MG63 (cell line): ENCODE results near the gene CHP2. TPM values are rescaled to one million over a fixed set of nuclear protein-coding genes. Genes with fewer than 3 reads are reported as not detected.

Experiments used
- DNase-seq: peaks from one replicate; pipeline ENCODE4 v3.0.0-alpha.2; 2020
- H3K27me3 ChIP-seq: fragments of 250-450 bp; sonication (Bioruptor Pico); 2 replicates; pipeline ENCODE4 v1.5.1; 2020; ENCODE audit warnings: mild to moderate bottlenecking, moderate library complexity
- H3K36me3 ChIP-seq: fragments of 250-450 bp; sonication (Bioruptor Pico); 2 replicates; pipeline ENCODE4 v1.5.1; 2020; ENCODE audit warnings: mild to moderate bottlenecking, moderate library complexity
- H3K4me3 ChIP-seq: fragments of 250-450 bp; sonication (Bioruptor Pico); 2 replicates; pipeline ENCODE4 v1.5.1; 2020; ENCODE audit warnings: mild to moderate bottlenecking, moderate library complexity
- H3K9me3 ChIP-seq: fragments of 250-450 bp; sonication (Bioruptor Pico); 2 replicates; pipeline ENCODE4 v1.5.1; 2020; ENCODE audit warnings: mild to moderate bottlenecking, moderate library complexity
- total RNA-seq: library from RNA; depleted of rRNA; stranded (reverse); fragments of >200 nt; shearing (Covaris generic); gene quantifications from 2 replicates; pipeline ENCODE4 v1.2.3, GENCODE V29; 2014; ENCODE audit warnings: low replicate concordance; rRNA removed

CHP2 gene
- total RNA-seq, 1 experiment from 2014 or later: not detected

DNA sequence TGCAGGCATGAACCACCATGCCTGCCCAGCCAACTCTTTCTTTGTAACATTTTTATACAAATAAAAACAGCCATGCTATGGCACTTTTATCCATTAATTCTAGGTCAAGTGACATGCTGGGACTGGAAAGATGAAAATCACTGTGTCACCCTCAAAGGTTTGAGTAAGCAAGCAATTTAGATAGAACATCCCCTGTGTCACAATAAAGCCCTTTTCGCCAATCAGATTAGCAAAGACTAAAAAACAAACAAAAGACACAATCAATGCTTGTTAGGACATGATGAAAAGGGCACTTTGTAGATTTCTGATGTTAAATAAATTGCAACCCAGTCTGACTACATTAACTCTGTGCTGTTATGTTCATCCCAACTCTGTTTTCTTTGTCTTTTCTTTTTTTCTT lies 26.4 kb downstream of the CHP2 start:
- H3K36me3 ChIP-seq: no peaks in the 10 kb centered on the region
- H3K27me3 ChIP-seq: peaks cover 3% of the 10 kb centered on the region; the same call in 1 of the 2 replicates
- no peak for DNase-seq
- H3K9me3 ChIP-seq: no peaks in the 10 kb centered on the region; the same call in 1 of the 2 replicates
- H3K4me3 ChIP-seq: no peak overlapping the region

DNA sequence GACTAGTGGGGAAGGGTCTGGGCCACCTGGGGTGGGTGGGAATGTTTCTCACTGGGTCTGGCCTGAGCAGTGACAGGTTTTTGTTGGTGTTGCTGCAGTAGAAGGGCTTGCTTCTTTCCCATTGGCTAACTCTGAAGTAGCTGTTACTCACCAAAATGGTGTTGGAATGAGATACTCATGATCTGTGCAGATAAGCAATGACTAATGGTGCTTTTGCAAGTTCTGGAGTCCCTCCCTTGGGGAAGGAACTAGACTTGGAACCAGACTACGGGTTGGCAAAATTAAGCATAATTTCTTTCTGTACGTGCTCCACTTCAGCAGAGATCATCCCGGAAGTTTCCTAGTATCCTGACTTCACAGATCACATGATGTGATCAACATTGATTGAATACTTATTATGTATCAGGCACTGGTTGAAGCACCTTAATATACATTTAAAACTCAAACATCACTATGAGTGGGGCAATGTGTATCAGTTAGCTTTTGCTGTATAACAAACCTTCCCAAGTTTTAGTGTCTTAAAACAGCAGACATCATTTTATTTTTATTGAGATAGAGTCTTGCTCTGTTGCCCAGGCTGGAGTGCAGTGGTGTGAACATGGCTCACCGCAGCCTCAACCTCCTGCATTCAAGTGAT lies 30.1 kb downstream of the CHP2 start:
- no peak overlapping the region for H3K4me3 ChIP-seq
- no peaks in the 10 kb centered on the region; the same call in 1 of the 2 replicates for H3K9me3 ChIP-seq
- H3K36me3 ChIP-seq: no peaks in the 10 kb centered on the region
- H3K27me3 ChIP-seq: 0 out of 2 replicates have a peak, but pooled peaks cover 3% of the 10 kb centered on the region
- no peak for DNase-seq

DNA sequence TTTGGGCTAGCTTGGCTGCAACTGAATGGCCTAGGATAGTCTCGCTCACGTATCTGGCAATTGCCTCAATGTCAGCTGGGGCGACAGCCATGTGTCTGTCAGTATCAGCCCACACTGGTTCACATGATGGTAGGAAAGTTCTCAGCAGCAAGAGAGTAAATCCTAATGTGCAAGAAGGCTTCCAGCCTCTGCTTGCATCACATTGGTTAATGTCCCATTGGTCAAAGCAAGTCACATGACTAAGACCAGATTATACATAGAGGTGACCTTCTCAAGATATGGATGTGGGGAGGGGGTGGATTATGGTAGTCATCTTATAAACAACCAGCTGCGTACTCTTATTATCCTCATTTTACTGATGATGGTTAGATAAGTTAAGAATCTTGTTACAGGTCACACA lies 31.0 kb downstream of the CHP2 start:
- no peak overlapping the region for H3K4me3 ChIP-seq
- no peak for DNase-seq
- H3K9me3 ChIP-seq: no peaks in the 10 kb centered on the region; the same call in 1 of the 2 replicates
- no peaks in the 10 kb centered on the region for H3K36me3 ChIP-seq
- 0 out of 2 replicates have a peak, but pooled peaks cover 3% of the 10 kb centered on the region for H3K27me3 ChIP-seq

DNA sequence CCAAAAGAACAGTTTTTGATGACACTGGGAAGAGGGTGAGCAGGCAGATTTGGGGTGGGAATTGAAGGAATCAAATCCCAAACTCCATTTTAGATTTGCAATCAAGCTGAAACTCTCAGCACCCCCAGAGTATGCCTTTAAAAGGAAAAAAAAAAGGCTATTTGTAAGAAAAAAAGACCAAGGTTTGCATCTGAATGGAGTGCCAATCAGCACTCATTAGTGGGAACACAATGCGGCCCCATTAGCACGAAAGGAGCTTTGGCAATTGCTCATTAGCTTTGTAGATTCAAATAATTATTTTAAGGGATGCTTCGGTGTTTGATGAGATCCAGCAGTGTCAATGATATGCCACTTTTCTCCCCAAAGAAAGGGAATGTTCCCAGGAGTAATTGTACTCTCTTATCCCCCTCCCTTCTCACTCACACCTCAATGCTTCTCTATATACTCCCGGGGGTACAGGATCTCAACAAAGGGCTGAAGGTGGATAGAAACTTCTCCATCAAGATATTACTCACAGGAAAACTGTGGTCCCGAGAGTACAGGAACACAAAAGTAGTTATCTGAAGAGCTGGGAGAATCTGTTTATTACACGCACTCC lies 32.2 kb downstream of the CHP2 start:
- H3K4me3 ChIP-seq: no peak overlapping the region
- no peak for DNase-seq
- H3K27me3 ChIP-seq: 0 out of 2 replicates have a peak, but pooled peaks cover 3% of the 10 kb centered on the region
- H3K9me3 ChIP-seq: no peaks in the 10 kb centered on the region; the same call in 1 of the 2 replicates
- H3K36me3 ChIP-seq: no peaks in the 10 kb centered on the region

DNA sequence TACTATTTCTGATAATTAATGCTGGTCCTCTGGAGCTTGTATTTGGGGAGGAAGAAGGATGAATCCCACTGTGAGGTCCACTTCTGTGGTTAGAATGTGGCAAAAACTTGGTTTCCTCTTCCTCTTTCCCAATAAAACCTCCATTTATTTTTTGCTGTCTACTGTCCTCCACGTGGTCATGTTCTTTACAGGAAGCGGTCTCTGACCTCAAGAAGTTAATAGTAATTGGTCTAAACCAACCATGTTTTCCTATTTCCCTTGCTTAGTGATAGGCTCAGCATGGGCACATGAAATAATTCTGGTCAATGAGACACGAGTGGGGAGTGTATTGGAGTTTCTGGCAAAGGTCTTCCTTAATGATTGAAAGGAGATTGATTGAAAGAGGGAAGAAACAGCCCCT lies 33.9 kb downstream of the CHP2 start:
- Histone ChIP-seq H3K9me3 (no peaks in the 10 kb centered on the region; the same call in 1 of the 2 replicates), H3K4me3 (no peak overlapping the region), H3K36me3 (no peaks in the 10 kb centered on the region), H3K27me3 (no peaks in the 10 kb centered on the region)
- no peak for DNase-seq

DNA sequence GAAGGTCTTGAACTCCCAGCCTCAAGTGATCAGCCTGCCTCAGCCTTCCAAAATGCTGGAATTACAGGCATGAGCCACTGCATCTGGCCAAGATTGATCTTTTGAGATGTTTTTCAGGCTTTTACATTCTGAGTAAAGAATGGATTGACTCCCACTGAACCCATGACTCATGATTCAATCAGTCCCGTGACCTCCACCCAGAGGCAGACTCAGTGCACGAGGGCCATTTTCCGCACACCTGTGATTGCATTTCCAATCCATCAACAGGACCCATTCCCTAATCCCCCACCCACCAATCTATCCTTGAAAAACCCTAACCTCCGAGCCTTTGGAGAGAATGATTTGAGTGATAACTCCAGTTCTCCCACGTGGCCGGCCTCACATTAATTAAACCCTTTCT lies 40.6 kb downstream of the CHP2 start:
- Histone ChIP-seq H3K9me3 (no peaks in the 10 kb centered on the region), H3K27me3 (no peaks in the 10 kb centered on the region), H3K36me3 (no peaks in the 10 kb centered on the region), H3K4me3 (no peak overlapping the region)
- DNase-seq: no peak

DNA sequence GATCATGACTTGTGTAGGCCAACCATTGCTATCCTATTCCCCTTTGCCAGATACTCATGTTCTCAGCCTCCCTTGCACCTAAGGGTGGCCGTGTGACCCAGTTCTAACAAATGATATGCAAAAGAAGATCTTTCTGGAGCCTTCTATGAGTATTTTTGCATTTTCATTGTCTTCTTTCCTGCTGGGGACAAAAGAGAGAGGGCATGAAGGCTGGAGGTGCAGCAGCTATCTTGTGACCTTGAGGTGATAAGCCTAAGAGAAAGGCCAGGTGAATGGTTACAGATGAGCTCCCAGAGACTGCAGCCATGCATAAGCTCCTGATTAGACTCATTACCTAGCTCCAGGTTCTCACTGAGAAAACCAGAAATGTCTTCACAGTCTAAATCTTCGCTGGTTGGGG lies 42.1 kb downstream of the CHP2 start:
- H3K36me3 ChIP-seq: no peaks in the 10 kb centered on the region
- no peak overlapping the region for H3K4me3 ChIP-seq
- DNase-seq: no peak

DNA sequence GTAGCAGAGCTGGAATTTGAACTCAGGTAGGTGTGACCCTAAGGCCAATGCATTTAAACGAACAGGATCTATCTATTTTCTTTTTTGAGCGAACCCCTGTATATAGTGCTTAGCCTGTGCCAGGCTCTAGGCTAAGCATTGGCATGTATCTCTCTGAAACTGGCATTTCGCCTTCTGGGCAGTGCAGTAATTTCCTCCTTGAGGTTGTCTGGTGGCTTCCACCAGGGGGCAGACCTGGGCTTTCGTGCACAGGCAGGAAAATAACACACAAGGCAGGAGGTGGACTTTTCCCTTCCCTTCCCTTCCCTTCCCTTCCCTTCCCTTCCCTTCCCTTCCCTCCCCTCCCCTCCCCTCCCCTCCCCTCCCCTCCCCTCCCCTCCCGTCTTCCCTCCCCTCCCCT lies 46.6 kb downstream of the CHP2 start:
- DNase-seq: peak; percentile 78
- Histone ChIP-seq H3K36me3 (no peaks in the 10 kb centered on the region), H3K27me3 (peaks cover 14% of the 10 kb centered on the region; the same call in 1 of the 2 replicates), H3K4me3 (no peak overlapping the region), H3K9me3 (no peaks in the 10 kb centered on the region)

More for the DNA sequence above, 42.1 kb downstream of the CHP2 start:
- 0 out of 2 replicates have a peak, but pooled peaks cover 2% of the 10 kb centered on the region for H3K27me3 ChIP-seq
- H3K9me3 ChIP-seq: no peaks in the 10 kb centered on the region

DNA sequence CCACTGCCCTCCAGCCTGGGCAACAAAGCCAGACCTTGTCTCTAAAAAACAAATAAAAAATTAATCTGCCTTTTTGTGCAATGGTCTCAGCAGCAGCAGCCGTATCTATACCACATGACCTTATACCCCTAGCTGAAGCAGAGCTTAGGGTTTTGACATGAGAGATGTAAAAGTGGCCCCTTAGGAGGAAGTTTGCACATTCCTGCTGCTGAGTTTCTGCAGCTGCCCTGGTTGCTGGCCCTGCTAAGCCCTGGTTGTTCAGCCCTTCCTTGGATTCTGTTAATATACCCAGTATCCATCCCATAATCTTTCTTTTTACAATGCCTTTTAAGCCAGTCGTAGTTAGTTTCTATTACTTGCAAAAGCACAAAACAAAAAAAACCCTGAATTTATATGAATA lies 48.0 kb downstream of the CHP2 start:
- Histone ChIP-seq H3K9me3 (no peaks in the 10 kb centered on the region), H3K27me3 (peaks cover 18% of the 10 kb centered on the region; the same call in 1 of the 2 replicates), H3K4me3 (no peak overlapping the region), H3K36me3 (no peaks in the 10 kb centered on the region)
- no peak for DNase-seq

DNA sequence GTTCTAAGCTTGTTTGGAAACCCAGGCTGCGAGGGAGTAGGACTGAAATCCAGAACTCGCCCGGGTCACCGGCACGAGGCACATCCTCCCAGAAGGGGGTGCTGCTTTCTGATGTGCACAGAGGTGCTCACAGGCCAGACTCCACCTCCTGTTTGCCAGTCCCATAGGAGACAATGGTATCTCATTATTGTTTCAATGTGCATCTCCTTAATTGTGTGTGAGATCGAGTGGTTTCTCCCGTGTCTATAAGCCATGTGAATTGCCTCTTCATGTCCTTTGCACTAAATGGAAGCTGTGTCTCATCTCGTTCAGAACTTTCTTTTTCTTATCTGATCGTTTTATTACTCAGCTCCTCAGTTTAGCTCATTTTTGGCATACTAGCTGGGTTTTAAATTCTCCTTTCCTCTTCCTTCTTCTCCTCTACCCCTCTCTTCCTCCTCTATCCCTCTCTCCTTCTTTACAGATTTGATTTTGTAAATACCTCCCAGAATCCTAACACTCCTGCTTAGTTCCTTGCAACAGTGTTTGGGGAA lies 48.8 kb downstream of the CHP2 start:
- H3K27me3 ChIP-seq: peaks cover 18% of the 10 kb centered on the region; the same call in 1 of the 2 replicates
- no peaks in the 10 kb centered on the region for H3K36me3 ChIP-seq
- H3K9me3 ChIP-seq: no peaks in the 10 kb centered on the region
- DNase-seq: peak; percentile 49
- no peak overlapping the region for H3K4me3 ChIP-seq

DNA sequence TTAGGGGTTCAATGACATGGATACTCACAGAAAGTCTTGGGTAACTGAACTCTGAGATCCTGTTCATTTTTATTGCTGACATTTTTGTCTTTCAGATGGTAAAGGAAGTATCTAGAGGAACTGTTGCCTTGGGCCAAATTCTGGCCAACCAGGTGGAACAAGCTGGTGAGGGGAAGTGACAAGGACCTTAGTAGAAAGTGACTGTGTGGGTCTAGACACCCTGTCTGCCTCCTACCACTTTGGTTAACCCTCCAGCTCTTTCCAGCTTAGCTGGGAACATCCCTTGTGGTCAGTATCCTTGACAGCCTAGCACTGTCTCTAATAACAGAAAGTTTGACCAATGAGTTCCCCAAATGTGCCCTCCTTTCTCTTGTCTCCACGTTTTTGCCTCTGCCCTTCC lies 52.2 kb downstream of the CHP2 start:
- peaks cover 23% of the 10 kb centered on the region for H3K27me3 ChIP-seq
- no peak overlapping the region for H3K4me3 ChIP-seq
- no peaks in the 10 kb centered on the region for H3K36me3 ChIP-seq
- no peaks in the 10 kb centered on the region for H3K9me3 ChIP-seq
- no peak for DNase-seq

Other genes with a start within 250 kb of the CHP2 start
- 44.2 and 102 TPM in 2 replicates for gene GGA2, start 244.5 kb upstream of the CHP2 start, total RNA-seq
- gene EARS2, start 197.7 kb upstream of the CHP2 start, total RNA-seq: 23.8 and 45.3 TPM in 2 replicates
- gene UBFD1, start 197.3 kb upstream of the CHP2 start, total RNA-seq: 59.3 and 59.9 TPM in 2 replicates
- gene NDUFAB1, start 158.7 kb upstream of the CHP2 start, total RNA-seq: 103 and 184 TPM in 2 replicates
- 15.1 and 15.4 TPM in 2 replicates for gene PALB2, start 113.7 kb upstream of the CHP2 start, total RNA-seq
- 96.7 and 108 TPM in 2 replicates for gene DCTN5, start 113.6 kb upstream of the CHP2 start, total RNA-seq
- gene PLK1, start 76.1 kb upstream of the CHP2 start, total RNA-seq: 38.0 and 39.7 TPM in 2 replicates
- gene ERN2, start 41.8 kb upstream of the CHP2 start, total RNA-seq: not detected in 2 replicates
- 0.02 TPM in 1 of 2 replicates, not detected in the other for gene PRKCB, start 81.0 kb downstream of the CHP2 start, total RNA-seq